ENCODE data around the gene ABL2. TPM values are rescaled to one million over a fixed set of nuclear protein-coding genes. Genes with fewer than 3 reads are reported as not detected.

ABL2 gene
- total RNA-seq, 4 donors from 2014 or later, result 4.4 to 9.3 (median 5.8) TPM

- intact Hi-C loops (cut with DNase I; ENCODE audit: low total_unique reads) (no loop called here), in situ Hi-C loops (cut with MboI; ENCODE audit: low sequenced_read_pairs in 4 of 4) (no loop called here)
- Histone ChIP-seq H3K4me1 (peaks cover 4 to 5% of the 10 kb centered on the region in 2 donors), H3K27ac (no peak overlapping the region), H3K4me3 (no peak overlapping the region), H3K36me3 (peaks cover 0 to 29% of the 10 kb centered on the region in 2 donors), H3K27me3 (no peaks in the 10 kb centered on the region), H3K9me3 (no peaks in the 10 kb centered on the region)
- no peak for DNase-seq
- ATAC-seq, result no peak
- no peak for TF ChIP-seq POLR2A (IDR thresholded peaks at IDR 0.05)
- no peak for TF ChIP-seq CTCF (IDR thresholded peaks at IDR 0.05 in 4 of 5, conservative IDR thresholded peaks at IDR 0.05 in 1 of 5)
Measured at GRCh38 chr1:179053486-179053885, 176.0 kb downstream of the ABL2 start.

DNA sequence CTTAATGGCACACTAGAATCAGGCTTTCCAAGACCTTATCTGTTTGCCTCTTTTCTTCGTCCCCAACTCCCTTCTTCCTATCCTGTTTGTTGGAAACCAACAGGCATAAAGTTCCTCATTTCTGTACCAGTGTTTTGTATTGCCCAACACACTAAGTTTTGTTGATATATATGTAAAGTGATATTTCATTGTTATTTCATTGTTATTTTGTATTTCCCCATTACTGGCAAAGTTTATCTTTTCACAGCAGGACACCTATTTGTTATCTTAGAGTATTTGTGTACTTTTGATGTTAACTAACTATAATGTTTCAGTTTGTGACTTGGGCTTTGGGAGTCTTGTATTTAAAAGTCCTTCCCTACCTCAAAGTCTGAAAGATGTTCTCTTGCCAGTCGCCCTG is 176.7 kb downstream of the ABL2 start:
- Histone ChIP-seq H3K9me3 (no peaks in the 10 kb centered on the region), H3K27ac (no peak overlapping the region), H3K36me3 (peaks cover 0 to 29% of the 10 kb centered on the region in 2 donors), H3K4me1 (peaks cover 9 to 11% of the 10 kb centered on the region in 2 donors), H3K4me3 (no peak overlapping the region), H3K27me3 (no peaks in the 10 kb centered on the region)
- intact Hi-C loops (cut with DNase I; ENCODE audit: low total_unique reads) (no loop called here), in situ Hi-C loops (cut with MboI; ENCODE audit: low sequenced_read_pairs in 4 of 4) (no loop called here)
- TF ChIP-seq POLR2A (IDR thresholded peaks at IDR 0.05) (no peak), CTCF (IDR thresholded peaks at IDR 0.05 in 4 of 5, conservative IDR thresholded peaks at IDR 0.05 in 1 of 5) (no peak)
- ATAC-seq, result no peak
- DNase-seq, result no peak

Other genes with a start within 250 kb of the ABL2 start
- 10 to 100 TPM; 19.7 to 43.7 (median 32.6) TPM for gene FAM20B, start 203.8 kb downstream of the ABL2 start, total RNA-seq
- 10 to 100 TPM; 19.2 to 78.6 (median 29.0) TPM for gene TOR3A, start 147.6 kb downstream of the ABL2 start, total RNA-seq
- 10 to 100 TPM in 1 of 4 donors, 1 to 10 TPM in 3; 5.2 to 11.7 (median 6.4) TPM for gene SOAT1, start 64.1 kb upstream of the ABL2 start, total RNA-seq
- gene AXDND1, start 136.3 kb upstream of the ABL2 start, total RNA-seq, result not detected